ENCODE data around the gene OPCML.

- no peak for TF ChIP-seq CTCF (conservative IDR thresholded peaks at IDR 0.05; ENCODE audit: low read depth, low read length)
- TF ChIP-seq EZH2 (IDR thresholded peaks at IDR 0.05; ENCODE audit: borderline replicate concordance, low read depth, low read length, poor library complexity, severe bottlenecking): no peak
These were observed 723.2 kb downstream of the OPCML start for GRCh38 chr11:132809070-132809469.

Data from A673 (cell line).